KOPT-K1 (cell line): Measurements from ENCODE around the gene TCAF2.
"Not testable (repeated sequence)": the region's sequence is repeated elsewhere in the genome, so short reads cannot be mapped to it uniquely, and the experiment has no call there.

Source experiments
- H3K27ac ChIP-seq: fragments of 200-600 bp; sonication (generic); 2 replicates; pipeline ENCODE4 v1.5.1; 2016; ENCODE audit warnings: antibody characterized with exemption, mild to moderate bottlenecking, low read depth, low read length; ENCODE audit not compliant: poor library complexity, severe bottlenecking
- H3K36me3 ChIP-seq: fragments of 200-600 bp; sonication (generic); 2 replicates; pipeline ENCODE4 v1.5.1; 2017; ENCODE audit warnings: antibody characterized with exemption, mild to moderate bottlenecking, low read length, moderate library complexity; ENCODE audit not compliant: insufficient read depth
- H3K9me3 ChIP-seq: fragments of 200-600 bp; sonication (generic); 2 replicates; pipeline ENCODE4 v1.5.1; 2017; ENCODE audit warnings: antibody characterized with exemption, low read length, mild to moderate bottlenecking; ENCODE audit not compliant: insufficient read depth, poor library complexity, severe bottlenecking

Gene TCAF2

GRCh38 chr7:143639372-143639771, 18.6 kb downstream of the TCAF2 start:
- H3K9me3 ChIP-seq, H3K27ac ChIP-seq, H3K36me3 ChIP-seq: not testable (repeated sequence)

GRCh38 chr7:143640528-143641189, 19.9 kb downstream of the TCAF2 start:
- H3K36me3 ChIP-seq, H3K27ac ChIP-seq, H3K9me3 ChIP-seq: not testable (repeated sequence)

- H3K27ac ChIP-seq, H3K36me3 ChIP-seq, H3K9me3 ChIP-seq: not testable (repeated sequence)
Observed at GRCh38 chr7:143646598-143646997, 25.8 kb downstream of the TCAF2 start.

- not testable (repeated sequence) for H3K9me3 ChIP-seq, H3K27ac ChIP-seq, H3K36me3 ChIP-seq
Observed at GRCh38 chr7:143649902-143650301, 29.1 kb downstream of the TCAF2 start.

GRCh38 chr7:143650447-143650846, 29.7 kb downstream of the TCAF2 start:
- not testable (repeated sequence) for H3K27ac ChIP-seq, H3K9me3 ChIP-seq, H3K36me3 ChIP-seq
